ENCODE data around the gene ZNF292.

GRCh38 chr6:87224971-87225370 is 69.6 kb downstream of the ZNF292 start:
- TF ChIP-seq CTCF (IDR thresholded peaks at IDR 0.05) (no peak), POLR2A (IDR thresholded peaks at IDR 0.05) (no peak)

All from tibial nerve (tissue), 3 donors.